IPS-NIHi11 (cell line): ENCODE results near the gene HMGN2.

Experiments
- DNase-seq: peaks from one replicate; pipeline ENCODE4 v3.0.0; 2012; ENCODE audit warnings: mixed read lengths, low spot score

Gene HMGN2

DNA sequence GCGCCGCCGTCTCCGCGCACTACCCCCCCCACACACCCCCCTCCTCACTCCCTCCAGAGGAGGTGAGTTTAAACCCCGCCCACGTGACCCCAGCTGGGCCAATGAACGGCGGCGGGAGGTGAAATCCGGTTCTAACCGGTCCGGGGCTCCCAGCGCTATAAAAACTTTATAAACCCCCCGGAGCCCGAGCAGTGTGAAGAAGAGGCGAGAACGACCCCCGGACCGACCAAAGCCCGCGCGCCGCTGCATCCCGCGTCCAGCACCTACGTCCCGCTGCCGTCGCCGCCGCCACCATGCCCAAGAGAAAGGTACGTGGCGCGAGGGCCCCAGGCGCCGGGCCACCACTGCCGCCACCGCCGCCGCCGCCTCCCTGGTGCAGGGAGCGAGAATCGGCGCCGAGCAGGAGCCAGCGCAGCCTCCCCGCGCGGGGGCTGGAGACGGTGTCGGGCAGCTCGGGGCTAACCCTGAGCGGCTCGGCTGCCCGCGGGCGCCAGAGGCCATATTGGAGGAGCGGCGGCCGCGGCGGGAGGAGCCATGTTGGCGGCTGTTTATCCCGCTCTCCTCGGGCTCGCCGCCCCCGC is at the start of gene HMGN2:
Gene HMGN2 (plus strand): TSS at position 121 of the 581 bp plus-strand sequence. CDS start 173 bp downstream, at position 294.
- DNase-seq: peak; percentile 85

- peak; percentile 23 for DNase-seq
Measured at GRCh38 chr1:26429721-26430120, 42.5 kb upstream of the HMGN2 start.

DNA sequence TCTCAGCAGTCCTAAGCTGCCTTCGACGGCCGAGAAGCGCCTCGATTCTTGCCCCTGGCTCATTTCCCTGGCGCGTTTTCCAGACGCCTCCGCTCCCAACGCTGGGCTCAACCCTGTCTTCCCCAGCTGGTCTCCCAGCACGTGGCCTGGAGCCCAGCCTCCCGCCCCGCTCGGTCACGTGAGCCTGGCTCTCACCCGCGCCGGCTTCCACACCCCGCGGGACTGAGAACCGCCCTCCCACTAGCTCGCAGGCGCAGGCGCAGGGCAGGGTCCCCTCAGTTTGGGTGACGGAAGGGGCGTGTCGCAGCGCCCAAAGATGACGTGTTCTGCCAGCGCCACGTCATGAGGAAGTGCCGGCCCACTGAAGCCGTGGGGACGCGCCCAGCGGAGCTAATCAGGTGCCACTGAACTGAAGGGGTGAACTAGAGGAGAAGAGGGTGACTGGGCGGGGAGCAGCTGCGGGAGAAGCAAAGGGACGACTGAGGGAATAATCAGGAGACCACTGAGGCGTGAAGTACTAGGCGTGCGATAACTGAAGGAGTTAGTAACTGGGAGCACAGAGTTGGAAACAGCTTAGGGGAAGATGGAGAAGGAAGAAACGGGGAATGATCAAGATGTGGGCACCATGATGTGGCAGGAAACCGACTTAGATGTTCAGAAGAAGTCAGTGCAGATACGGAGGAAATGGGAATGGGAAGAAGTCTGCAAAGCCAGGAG is 40.1 kb upstream of the HMGN2 start, which contains the start of gene DHDDS:
Gene DHDDS (plus strand): TSS at position 343 of the 717 bp plus-strand sequence. CDS start 625 bp downstream, outside the sequence.
- peak; percentile 98 for DNase-seq

DNA sequence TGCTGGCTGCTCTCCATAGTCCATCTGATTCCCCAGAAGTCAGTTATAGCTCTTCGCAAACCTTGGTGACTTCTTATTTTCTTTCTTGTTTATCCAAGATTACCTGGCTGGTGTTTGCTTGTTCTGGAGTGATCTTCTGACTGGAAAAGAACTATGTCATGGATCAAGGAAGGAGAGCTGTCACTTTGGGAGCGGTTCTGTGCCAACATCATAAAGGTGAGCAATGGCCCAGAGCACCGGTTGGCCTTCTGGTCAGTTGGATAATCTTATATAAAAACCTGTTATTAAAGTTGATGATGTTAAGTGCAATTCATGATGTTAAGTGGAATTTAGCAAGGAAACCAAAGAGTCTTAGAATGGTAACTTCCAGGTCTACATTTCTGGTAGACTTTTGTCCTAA is 39.4 kb upstream of the HMGN2 start:
- no peak for DNase-seq

DNA sequence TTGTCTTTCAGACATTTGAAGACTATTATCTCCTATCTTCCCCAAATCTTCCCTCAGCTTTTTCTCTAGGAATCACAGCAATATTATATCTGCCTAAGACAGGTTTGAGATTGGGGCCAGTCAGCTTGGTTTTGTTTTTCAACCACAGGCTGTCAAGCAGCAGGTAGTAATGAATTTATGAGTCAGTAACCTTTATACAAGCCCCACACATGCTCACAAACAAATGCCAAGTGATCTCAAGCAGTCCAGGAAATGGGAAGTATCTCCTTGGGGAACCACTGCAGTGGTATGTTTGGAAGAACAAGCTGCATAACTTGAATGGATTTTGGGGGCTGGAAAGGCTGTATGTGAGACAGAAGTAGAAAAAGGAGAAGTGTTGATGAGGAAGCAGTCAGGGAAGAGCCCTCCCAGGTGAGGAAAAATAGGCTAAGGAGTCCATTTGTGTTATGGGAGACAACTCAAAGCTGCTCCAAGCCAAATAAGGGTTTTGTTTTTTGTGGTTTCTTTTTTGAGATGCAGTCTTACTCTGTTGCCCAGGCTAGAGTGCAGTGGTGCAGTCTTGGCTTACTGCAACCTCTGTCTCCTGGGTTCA is 38.0 kb upstream of the HMGN2 start:
- no peak for DNase-seq

DNA sequence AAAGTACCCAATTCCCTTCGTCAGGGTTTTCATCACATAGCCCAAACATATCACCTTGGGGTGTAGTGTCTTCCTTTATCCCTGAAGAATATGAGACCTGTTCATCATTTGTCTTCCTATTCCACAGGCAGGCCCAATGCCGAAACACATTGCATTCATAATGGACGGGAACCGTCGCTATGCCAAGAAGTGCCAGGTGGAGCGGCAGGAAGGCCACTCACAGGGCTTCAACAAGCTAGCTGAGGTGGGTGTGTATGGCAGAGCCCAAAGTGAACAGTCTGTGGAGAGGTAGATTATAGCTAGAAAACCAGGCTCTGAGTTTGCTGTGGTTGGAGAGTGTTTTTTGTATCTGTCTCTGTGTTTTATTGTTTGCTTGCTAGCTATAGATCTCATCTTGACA is 34.2 kb upstream of the HMGN2 start:
- no peak for DNase-seq

GRCh38 chr1:26440259-26440658 is 32.0 kb upstream of the HMGN2 start:
- DNase-seq: no peak

DNA sequence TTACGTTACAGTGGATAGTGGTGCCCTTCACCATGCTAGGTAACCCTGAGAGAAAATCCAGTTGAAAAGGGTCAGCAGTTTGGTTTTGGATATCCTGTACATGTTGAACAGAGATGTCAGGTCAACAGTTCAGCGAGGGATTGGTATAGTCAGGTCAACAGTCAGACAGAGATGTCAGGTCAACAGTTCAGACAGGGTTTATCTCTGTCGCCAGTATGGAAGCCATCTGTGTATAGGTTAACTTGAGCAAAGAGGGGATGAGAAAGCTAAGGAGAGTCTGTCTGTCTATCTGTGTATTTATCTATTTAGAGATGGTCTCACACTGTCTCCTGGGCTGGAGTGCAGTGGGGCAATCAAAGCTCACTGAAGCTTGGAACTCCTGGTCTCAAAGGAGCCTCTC is 22.4 kb upstream of the HMGN2 start:
- no peak for DNase-seq

DNA sequence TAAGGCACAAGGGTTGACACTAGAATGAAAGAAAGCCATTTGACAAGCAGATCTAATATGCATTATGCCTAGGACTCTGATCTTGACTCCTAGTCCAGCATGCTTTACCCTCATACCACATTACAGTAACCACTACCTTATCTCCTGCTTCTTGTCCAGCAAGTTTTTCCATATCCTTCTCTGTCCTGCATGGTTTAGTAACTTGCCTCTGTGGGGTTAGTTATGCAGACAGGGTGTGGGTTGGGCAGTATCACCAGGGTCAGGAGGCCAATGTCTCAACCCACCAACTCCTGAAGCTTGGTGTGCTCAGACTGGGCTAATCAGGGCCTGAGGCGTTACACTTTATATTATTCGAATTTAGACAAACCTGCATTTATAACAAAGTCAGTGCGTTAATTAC is 21.3 kb upstream of the HMGN2 start:
- no peak for DNase-seq

GRCh38 chr1:26452459-26453183 is 19.6 kb upstream of the HMGN2 start:
- no peak for DNase-seq

DNA sequence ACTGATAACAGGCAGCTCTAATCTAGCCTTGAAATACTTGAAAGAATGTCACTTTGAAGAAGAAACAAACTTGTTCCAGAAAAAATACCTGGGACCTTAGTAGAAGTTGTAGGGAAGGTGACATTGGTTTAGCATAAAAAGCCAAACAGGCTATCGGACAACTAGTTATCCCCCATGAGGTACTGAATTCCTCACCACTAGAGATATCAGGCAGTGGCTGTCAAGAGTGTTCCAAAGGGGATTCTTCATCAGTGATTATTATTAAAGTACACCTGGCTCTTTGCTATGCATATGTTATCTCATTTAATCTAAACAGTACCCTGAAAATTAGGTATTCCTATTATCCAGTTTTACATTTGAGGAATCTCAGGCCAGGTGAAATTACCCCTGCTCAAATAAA is 13.1 kb upstream of the HMGN2 start:
- DNase-seq: no peak

DNA sequence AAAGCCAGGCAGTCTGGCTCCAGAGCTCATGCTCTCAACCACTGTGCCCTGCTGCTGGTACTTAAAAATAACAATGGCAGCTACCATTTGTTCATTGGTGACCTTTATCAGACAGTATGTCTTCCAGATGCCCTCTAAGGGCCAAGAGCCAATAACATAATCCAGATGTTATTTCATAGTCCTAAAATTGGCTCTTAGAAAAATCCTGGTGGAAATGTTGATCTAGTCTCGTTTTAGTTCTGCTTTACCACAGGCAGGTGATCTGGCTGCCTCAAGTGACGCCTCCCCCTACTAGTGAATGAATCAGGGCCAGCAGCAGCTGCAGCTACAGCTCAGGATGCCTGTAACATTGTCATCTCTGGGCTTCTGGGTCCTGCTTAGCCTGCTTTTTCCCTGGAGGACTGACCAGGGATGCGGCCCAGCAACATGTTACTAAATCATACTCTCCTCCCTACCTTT is 12.6 kb upstream of the HMGN2 start:
- DNase-seq: no peak

DNA sequence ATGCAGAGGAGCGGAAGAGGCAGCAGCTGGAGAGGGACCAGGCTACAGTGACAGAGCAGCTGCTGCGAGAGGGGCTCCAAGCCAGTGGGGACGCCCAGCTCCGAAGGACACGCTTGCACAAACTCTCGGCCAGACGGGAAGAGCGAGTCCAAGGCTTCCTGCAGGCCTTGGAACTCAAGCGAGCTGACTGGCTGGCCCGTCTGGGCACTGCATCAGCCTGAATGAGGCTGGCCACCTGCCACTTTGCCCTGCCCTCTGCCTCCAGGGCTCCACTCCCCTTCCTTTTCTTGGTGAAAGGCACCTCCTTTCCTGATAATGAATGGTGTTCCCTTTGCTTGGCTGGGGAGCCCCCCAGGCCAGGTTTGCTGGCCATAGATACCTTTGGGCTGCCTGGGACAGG is 3.3 kb upstream of the HMGN2 start:
- no peak for DNase-seq

- no peak for DNase-seq
Measured at GRCh38 chr1:26469558-26469957, 2.7 kb upstream of the HMGN2 start.

DNA sequence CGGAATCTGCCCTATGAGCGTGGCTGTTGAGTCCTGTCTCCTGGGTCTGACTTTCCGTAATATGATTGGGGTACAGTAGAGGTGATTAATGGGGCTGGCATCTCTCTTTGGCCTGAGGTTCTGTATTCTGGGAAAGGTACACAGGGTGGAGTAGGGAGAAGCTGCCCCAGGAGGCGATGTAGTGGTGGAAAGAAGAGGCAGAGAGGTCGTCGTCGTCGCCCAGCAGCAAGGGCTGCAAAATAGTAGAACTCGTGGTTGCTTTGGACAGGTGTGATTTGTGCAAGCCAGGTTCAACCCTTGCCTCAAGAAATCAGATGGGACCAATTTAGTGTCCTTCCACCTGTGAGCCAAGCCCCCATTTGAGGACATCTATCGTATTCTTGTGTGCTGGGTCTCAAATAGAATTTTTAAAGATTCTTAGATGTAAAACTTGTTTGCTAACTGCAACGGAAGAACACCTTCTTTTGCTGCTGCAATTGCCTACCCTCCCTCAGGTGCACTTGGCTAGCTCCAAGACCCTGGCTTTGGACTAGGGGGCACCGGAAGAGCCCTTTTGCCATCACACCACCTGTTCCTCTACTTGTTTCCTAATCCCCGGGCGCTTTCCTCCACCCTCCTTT is 1.3 kb upstream of the HMGN2 start:
- no peak for DNase-seq

DNA sequence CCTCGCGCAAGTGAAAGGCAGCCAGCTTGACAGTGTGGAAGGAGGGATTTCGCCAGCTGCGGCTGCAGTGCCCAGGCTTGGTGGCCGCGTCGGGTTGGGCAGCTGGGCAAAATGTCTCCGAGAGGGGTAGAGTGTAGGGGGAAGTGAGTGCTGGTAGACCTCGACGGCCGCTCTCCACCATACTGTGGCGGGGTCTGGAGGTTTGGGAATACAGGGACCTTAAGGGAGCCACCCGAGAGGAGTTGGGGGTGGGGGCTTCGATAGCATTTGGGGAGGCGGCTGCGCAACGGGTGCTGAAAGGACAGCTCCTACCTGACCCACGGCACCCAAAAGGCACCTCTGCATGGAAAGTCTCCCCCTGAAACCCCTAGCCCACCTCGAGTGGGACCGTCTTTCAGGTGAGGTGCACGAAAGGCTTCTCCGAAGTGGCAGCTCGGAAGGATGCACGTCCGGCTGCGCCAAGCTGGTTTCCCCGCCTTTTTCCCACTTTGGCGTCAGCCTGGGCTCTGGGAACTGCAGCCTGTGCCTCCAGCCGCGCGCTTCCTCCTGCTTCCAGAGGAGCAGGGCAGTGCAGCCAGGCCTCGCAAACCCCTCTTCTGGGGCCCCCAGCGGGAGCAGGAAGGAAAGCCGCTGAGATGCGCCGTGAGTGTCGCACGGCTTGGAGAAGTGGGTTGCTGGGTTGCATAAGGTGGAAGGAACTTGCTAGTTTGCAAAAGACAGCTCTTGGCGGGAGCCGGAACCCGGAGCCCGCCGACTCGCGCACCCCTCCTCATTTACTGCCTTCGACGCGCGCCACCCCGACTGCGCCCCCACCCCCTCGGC is 531 bp upstream of the HMGN2 start:
- DNase-seq: peak; percentile 42

DNA sequence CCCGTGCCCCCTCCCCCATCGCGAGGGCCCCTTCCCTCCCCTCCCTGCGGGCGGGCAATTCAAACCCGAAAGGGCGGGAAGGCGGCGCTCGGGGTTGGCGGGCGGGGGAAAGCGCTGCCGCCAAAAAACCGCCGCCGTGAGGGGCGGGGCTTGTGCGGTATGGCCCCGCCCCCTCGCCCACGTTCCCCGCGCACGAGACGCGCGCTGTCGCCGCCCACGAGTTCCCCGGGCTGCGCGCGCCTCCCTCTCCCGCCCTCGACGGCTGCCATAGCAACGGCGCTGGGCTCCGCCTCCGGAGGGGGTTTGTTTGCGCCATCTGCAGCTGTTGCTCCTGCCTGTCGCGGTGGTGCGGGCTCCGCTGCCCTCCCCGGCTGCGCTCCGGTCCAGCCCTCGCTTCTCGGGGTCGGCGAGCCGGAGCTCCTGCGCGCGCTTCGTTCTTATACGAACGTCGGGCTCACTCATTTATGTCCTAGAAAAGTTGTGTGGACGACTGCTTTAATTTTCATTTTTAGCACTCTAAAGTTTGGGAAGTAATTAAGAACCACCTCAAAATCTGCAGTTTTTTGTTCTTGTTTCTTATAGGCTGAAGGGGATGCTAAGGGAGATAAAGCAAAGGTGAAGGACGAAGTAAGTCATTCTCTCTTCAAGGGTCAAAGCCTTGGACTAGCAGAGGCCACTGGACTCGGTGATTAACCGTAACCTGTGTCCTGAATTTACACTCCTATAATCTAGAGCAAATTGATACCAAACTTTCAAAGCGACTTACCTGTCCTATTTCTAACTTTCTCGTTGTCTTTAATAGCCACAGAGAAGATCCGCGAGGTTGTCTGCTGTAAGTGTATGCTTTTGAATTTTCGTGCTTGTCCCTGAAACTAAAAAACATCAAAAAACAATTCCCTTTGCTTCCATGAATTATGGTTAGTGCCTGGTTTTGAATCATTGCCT is 933 bp downstream of the HMGN2 start:
- peak; percentile 95 for DNase-seq

DNA sequence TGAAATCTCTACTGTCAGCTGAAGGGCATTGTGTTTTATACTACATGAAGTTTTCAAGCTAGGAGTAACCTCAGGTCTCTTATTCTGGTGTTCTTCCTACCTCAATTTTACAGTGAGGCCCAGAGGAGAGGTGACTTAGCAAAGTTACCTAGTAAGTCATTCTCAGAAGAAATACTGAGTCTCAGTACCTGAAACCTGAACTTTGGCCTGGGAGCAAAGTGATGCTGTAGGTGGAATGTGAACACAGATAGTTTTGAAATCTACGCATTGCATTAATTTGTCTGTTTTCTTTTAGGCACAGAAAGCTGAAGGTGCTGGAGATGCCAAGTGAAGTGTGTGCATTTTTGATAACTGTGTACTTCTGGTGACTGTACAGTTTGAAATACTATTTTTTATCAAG is 2.6 kb downstream of the HMGN2 start:
- no peak for DNase-seq

DNA sequence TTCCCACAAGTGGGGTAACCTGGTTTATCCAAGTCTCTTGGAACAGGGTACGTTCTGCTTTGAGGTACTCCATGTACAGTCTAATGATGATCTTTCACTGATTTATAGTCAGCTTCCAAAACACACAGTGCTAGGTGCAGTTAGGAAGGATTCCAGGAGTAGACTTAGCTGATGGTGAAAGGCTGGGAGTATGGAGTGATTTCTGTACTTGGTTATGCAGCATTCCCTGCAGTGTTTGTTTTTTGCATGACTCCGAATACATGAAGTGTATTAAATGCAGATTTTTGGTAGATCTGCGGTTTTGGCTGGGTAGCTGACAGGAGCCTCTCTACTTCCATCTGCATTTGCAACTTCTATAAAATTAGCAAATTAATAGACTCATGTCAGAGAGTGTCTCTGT is 3.7 kb downstream of the HMGN2 start:
- no peak for DNase-seq

GRCh38 chr1:26476958-26477357 is 4.7 kb downstream of the HMGN2 start:
- DNase-seq: no peak
